ENCODE results near the gene ALDH9A1.
"Not testable (repeated sequence)": the region's sequence is repeated elsewhere in the genome, so short reads cannot be mapped to it uniquely, and the experiment has no call there.

The ALDH9A1 gene

DNA sequence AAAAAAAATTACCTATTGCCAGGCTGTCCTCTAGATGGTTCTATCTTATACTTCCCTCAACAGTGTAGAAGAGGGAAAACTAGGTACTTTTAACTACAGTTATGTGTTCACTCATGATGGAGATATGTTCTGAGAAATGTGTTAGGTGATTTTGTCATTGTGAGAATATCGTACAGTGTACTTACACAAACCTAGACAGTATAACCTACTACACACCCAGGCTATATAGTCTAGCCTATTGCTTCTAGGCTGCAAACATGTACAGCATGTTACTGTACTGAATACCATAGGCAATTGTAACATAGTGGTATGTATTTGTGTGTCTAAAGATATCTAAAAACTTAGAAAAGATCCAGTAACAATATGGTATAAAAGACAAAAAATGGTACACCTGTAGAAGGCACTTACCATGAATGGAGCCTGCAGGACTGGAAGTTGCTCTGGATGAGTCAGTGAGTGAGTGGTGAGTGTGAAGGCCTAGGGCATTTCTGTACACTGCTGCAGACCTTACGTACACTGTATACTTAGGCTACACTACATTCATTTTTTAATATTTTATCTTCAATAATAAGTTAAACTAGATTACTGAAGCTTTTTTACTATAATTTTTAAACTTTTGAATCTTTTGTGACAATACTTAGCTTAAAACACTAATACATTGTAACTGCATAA, 54.2 kb downstream of the ALDH9A1 start:
- no peak for DNase-seq

DNA sequence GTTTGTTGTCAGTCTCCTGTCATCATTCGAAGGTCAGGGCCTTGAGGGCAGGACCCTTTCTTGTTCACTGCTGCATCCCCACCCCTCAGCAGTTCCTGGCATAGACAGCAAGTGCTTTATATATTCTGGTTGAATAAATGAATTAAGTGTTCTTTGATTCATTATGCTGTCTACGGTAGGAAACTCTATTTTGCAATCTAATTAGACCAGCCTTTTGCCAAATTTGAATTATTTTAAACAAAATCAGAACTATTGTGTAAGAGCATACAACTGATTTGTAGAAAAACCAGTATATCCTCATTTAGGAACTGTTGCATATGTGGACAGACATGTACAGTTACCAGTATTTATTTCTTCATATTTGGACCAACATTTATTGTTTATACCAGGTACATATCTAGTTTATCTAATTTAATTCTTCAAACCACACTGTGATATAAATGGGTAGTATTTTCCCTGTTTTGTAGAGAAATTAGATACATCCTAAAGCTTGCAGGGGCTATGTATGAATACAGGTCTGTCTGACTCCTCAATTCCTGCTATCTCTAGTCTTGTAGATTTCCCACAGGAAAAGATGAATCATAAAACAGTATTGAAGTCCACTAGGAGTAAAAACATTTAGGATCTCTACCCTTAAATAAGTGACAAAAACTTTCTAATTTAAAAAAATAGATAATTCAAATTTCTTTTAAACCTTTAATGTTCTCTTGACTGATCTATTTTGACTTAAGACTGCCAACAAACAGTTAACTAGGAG, 57.0 kb downstream of the ALDH9A1 start:
- DNase-seq: no peak

DNA sequence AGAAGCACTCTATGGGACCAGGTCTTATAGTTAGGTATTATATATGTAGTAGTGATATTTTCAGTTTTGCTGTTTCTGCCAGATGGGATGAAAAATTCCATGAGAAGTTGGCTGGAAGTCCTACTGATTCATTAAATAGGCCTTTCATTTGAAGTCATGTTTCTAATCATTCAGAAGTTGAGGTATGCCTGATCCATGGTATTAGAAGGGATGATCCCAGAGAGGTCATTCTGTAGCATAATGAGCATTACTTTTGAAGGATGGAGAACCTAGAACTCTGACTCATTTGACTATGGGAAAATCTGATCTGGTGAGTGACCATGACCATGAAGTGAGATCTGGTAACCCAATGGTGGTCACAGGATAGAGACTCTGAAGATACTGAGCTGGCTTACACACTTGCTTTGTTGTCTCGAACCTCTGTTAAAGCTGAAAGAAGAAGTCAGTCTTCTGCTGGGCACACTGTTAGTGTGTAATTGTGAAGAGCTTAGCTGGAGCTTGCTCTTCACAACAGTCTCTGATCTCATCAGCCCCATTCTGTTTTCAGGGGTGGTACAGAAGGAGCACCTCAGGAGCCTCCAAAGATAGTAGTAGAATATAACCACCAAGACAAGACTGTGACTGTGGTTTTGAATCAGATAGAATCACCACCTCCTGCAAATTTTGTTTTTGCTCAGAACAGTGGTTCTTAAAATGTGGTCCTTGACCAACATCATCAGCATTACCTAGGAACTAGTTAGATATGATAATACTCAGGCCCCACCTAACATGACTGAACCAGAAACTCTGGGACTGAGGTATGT, 58.3 kb downstream of the ALDH9A1 start:
- no peak for DNase-seq

DNA sequence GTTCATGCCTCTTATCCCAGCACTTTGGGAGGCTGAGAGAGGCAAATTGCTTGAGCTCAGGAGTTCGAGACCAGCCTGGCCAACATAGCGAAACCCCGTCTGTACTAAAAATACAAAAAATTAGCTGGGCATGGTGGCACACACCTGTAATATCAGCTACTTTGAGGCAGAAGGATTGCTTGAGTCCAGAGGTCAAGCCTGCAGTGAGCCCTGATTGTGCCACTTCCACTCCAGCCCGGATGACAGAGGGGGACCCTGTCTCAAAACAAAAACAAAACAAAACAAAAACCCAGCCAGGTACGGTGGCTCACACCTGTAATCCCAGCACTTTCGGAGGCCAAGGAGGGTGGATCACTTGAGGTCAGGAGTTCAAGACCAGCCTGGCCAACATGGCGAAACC, 60.2 kb downstream of the ALDH9A1 start:
- not testable (repeated sequence) for DNase-seq

DNA sequence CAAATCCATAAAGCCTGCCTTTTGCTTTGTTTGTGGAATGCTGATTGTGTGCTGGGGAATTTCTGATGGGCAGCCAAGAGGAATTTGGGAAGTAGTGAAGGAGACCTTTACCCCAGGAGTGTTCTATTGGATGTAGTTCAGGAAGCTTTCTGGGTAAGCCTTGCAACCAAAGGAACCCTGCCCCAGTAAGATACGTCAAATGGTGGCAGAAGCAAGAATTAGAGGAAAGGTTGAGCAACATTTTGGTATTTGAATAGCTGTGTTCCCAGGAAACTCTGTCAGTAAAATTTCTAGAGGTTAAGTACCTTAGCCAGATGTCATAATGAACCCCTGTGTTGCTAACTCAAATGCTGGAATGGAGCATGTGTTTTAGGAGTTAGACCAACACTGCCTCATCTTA, 60.9 kb downstream of the ALDH9A1 start:
- no peak for DNase-seq

DNA sequence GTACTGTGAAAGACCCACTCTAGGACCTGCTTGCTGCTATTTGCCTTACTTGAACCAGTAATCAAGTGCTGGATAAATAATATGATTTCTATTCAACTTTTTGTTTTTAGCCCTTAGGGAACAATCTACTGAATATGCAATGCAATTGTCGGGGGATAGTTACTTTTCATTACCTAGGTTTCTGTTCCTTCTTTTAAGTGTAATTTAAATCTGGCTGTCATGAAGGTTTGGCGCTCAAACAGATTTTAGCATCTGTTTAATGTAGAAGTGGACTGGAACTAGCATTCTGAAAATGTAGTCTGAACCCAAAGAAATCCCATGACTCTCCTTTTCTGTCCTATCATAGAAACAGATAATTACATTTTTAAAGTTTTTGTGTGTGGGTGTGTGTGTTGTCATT, 62.5 kb downstream of the ALDH9A1 start:
- DNase-seq: no peak

DNA sequence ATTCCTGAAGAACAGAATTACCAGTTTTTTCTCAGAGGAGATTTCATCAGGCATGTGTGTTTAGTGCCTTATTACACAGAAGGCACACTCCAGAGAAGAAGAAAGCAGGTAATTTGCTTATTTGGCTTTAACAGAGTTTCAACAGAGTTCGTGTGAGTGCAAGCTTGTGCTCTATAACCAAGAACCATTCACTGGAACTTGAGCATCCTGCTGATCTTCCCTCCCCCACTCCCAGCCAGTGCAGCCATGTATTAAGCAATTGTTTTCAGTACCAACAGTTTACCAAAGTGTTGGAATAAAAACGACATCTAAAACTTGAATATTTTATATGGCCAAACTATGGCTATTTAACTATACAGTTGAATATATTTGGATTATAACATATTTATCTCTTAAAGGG, 63.0 kb downstream of the ALDH9A1 start:
- DNase-seq: no peak

DNA sequence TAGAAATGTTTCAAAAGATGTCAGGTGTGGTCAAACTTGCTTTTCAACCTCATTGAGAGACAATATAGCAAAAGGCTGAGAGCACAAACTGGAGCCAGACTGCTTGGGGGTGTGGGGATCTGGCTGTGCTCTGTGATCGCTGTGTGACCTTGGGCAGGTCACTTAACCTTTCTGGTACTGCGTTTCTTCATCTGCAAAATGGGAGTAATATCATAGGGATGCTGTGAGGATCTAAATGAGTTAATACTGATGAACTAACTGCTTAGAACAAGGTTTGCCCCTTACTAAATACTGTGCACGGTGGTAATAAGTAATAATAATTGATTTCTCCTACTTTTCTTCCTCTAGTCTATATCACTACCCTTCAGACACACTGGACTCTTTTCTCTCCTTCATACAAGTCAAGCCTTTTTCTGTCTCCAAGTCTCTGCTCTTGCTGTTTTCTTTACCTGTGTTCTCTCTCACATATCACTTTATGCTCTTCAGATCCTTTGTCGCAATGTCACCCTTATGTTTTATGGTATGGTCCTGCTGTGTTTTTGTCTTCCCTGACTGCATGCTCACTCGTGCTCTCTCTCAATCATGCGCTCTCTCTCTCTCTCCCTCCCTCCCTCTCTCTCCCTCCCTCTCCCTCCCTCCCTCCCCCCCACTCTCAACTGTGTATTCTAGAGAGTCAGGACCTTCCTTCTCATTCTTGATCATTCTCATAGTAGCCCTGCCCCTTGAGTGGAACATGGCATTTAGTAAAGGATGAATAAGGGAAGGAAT, 64.0 kb downstream of the ALDH9A1 start:
- no peak for DNase-seq

DNA sequence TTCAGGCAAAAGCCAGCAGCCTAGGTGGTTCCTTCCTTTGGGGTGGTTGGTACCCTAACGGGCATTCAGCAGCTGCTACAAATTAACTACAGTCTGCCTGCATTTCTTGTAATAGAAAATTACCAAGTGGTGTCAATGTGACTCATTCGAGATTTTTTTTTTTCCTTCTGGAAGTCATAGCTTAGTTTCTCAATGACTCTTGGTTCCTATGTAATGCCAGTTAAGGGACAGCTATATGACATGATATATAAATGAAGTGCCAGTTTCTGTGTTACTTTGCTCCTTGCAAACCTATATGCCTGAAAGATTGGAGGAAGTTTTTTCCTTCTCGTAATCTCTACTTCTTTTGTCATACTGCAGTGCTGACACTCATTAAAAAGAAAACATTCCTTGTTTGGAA, 64.7 kb downstream of the ALDH9A1 start:
- no peak for DNase-seq

DNA sequence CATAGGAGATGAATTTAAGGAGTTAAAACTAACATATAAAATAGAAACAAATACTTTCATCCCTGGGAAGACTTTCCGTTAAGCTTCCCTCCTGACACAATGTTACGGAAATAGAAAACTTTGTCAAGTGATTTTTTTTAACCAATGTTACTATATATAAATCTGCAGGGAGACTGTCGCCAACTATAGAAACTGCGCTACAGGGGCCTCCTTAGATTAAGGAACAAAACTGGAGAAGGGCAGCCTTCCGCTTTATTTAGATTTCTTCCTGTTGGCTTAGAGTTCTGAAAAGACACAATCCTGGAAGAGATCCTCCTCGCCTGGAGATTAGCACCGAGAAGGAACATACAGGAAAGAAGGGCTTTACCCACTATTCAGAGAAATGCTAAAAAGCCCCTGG, 65.9 kb downstream of the ALDH9A1 start:
- DNase-seq: no peak

DNA sequence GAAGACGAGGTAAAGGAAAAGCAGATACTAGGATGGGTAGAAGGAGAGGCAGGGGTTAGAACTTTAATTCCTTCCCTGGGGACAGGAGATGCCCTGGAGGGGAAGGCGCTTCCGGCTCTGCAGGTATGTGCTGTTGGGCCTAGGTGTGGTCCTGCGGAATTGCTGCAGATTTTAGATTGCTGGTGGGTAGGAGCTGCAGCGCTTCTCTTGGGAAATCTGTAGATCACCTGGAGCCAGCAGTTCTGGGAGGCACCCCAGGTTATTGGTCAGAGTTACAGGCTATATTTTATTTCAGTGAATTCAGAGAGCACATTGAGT, 66.3 kb downstream of the ALDH9A1 start:
- DNase-seq: no peak

DNA sequence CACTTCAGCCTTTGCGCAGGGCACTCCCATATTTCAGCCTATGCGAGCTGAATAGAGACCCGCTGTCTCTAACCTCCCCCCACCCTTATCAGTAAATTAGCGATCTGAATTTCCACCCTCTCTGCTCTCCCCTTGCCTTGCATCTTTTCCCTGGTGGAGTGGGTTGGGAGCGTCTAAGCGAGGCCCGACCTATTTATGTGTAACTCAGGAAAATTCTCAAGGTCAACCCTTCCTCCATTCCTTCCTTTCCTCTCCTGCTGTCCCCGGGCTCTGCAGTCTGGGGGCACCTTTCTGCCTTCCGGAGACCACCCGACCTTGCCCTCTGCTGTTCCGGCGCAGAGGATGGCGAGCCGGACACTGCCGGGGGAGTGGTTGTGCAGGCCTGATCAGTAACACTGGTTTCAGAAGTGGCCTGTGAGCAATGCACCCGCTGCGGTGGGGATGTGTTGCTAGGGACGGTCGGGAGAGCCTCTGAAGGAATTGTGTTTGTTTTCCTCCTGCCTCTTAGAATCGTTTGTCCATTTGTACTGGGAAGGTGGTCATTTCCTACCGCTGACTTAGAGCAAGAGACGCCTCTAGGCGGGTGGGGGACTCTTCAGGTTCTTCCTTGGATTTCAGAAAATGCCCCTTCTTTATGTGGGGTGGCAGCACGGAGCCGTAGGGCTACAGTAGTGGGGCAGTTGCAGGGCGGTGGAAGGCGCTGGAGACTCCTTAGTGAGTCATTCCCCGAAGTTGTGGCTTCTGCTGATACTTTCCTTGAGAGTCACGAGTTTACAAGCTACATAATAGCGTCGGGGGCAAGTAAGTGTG, 66.8 kb downstream of the ALDH9A1 start:
- peak; percentile 26 for DNase-seq

DNA sequence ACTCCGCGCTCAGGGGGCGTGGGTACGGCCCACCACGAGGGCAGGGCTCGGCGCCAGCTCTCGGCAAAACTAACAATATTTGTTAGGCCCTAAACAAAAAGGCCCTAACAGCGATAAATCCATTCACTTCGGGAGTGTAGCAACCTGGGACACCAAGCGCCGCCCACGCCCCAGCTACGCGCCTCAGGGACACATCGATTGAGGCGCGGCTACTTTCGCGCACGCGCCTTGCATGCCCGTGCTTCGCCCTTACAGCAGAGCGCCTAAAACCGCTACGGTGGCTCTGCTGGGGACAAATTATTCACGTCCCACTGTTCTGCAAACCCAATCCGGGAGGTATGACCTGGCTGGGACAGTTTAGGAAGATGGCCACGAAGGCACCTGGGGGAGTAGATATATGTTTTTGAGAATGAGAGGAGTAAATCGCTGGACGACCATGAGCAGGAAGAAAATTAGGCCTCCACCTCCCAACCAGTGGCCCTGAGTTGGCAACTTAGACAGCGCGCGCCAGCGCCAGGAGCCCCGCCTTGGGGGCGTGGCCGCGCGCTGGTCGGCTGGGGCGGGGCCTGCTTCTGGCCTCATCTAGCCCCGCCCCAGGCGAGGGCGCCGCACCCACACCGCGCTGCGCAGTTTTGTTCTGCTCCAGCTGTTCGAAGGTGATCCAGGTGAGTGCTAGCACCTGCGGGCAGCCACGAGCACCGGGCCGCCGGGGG, 67.6 kb downstream of the ALDH9A1 start, which contains the start of gene MGST3:
Gene MGST3, plus strand, starts transcription at position 606 of the 713 bp plus-strand sequence. CDS start 18,614 bp downstream, outside the sequence.
- DNase-seq: peak; percentile 95

DNA sequence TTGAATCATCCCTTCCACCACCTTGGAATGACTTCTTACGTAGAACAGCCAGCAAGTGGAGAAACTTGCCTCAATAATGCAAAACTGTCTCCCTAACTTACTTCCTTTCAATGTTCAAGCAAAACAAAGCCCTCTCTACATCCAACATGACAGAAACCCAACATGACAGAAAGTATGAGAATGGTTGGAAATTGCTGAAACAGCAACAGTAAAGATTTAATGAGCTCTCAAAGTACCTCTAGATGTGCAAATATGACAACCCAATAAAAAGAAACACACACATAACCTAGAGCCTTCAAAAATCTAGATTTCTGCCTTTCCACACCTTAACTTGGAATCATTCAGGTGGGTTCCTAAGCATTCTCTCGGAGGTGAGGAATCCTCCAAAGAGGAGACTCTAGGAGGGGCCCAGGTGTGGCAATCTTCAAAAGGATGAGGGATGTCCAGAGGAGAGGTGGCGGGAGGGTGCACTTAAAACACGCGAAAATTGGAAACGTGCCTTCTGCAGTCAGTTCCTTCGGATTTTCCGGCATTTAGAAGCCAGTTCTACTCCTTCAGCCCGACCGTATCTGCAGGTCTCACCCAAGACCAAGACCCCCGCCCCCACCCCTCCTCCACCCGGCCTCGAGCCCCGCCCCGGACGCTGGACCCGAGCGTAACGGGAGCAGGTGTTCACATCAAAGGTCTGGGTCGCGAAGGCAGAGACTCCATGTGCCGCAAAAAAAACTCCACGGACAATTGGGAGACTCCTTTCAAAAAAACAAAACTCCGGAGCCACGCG, 68.3 kb downstream of the ALDH9A1 start:
- no peak for DNase-seq

DNA sequence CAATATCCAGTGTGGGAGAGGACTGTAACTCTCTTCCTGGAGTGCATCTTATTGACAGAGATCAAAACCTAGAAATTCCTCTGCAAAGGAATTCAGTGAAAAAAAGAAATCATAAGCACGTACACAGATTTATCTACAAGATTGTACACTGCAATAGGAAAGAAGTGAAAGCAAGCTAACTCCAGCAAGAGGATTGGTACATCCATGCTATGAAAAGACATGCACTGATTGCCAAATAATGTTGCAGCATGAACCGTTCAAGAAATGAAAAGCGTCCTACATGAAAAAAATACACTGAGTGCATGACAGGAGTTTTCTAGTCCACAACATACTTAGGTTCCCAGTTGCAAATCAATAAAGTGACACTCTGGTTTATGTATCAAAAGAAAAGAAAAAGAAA, 69.2 kb downstream of the ALDH9A1 start:
- DNase-seq: no peak

DNA sequence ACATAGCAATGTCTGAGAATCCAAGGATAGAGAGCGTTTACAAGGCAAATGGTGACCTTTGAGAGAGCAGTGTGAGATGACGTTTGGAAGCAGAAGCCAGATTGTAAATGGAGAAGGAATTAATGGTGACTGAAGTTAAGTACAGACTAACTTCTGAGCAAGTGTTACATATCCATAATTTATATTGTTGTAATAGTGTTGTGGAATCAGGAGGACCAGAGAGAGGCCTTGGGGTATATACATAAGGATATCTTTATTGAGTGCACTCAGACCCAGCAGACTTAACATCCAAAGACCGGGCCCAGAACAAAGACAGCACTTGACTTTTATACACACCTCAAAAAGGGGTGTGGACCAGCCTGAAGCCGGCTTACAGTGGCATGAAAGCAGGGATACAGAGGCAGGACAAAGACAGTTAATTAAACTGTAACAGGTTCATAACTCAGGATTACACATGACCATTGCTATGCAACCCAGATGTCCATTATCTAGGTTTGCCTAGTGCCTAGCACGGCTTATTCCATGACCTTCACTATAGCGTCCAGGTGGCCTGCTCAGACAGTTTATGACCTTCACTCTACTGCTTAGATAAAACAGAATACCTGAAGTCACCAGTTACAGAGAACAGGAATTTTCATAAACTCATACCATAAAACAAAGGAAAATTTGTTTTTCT, 70.1 kb downstream of the ALDH9A1 start:
- DNase-seq: no peak

DNA sequence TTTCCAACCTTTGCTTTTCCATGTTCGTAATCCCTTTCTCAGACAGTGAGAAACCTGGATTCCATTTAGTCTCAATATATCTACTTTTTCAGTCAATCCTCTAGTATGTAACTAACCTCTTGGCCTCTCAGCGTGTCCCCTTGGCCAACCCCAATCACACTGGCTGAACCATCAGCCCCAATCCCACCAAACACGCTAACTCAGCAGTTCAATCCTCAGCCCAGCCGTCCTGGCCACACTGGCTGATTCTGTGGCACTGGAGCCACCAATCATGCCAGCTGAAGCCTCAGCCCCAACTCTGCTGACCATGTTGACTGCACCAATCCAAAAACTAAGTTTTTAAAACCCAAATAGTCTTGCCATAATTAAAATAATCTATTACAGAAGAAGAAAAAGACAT, 73.9 kb downstream of the ALDH9A1 start:
- DNase-seq: no peak

DNA sequence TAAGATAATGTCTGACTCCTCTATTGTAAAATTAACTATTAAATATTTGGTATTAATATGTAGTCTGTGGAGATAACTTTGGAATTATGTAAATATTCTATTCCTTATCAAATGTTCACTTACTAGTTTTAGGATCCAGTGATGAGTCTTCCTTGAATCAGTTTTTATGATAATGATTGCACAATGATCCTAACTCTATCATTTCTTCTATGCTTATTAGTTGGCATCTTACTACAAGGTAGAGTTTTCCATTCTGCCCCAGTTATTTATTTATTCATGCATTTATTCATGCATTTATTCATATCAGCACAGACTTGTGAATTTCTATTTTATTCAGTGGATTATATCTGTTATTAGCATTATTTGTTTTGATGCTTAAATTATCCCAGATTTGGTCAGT, 74.7 kb downstream of the ALDH9A1 start:
- no peak for DNase-seq

DNA sequence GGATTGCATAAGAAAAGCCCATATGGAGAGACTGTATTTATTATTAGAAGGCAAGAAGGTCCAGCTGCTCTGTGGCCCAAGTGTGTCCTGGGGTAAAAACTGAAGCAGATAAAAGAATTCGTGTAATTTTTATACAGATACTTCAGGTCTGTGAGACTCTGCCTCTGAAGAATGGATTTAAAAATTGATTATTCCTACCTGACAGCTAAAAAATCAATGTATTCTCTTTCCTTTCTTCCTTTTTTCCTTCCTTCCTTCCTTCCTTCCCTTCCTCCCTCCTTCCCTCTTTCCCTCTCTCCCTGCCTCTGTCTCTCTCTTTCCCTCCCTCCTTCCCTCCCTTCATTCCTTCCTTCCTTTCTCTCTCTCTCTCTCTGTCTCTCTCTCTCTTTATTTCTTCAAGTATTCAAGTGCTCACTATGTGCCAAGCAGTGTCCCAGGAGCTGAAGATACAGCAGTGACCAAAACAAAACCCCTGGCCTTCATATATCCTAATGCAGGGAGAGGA, 78.7 kb downstream of the ALDH9A1 start:
- DNase-seq: no peak

DNA sequence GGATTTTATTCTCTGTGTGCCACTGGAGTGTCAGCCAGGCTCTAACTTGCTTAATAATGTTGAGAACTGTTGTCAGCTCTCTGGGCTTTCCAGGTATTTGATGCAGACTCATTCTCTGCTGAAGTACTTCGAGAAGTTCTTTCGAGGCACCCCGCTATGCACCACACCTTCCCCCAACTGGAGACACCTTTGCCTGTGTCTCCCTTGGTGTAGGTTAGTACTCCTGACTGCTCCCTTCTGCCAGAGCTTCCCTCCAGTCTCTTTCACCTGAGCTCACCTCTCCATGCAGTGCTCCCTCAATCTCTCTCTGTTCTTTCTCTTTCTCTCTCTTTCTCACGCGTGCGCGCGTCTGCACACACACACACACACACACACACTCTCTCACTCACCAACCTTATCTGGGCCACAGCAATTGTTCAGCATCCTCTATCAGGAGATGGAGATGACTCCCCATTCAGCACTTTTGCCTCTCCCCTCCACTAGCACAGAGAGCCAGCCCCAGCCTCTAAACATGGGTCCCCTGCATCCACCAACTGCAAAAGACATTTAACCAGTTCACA, 81.3 kb downstream of the ALDH9A1 start:
- DNase-seq: no peak
